WTC11 (cell line): ENCODE results near the gene TMEM176A. TPM values are rescaled to one million over a fixed set of nuclear protein-coding genes. Genes with fewer than 3 reads are reported as not detected.

Source experiments
- ATAC-seq: fragments of 200-7000 bp; cut with Tn5 transposase; 2 replicates; pipeline ENCODE4 v1.10.0; 2021; ENCODE audit warnings: mild to moderate bottlenecking, moderate library complexity
- CTCF ChIA-PET: fragments of 300-600 bp; sonication (Branson Sonifier 250); formaldehyde crosslinking; loops from one replicate; lab custom pipeline; 2021; ENCODE audit warnings: antibody characterized with exemption; lab: Charles Lee
- POLR2A ChIA-PET: fragments of 350-600 bp; sonication (Branson Sonifier 250); formaldehyde crosslinking; loops from one replicate; lab custom pipeline; 2021; ENCODE audit warnings: antibody characterized with exemption; lab: Charles Lee
- DNase-seq: peaks from one replicate; pipeline ENCODE4 v3.0.0; 2021; ENCODE audit warnings: low spot score
- H3K27ac Mint-ChIP-seq: 2 replicates; pipeline ENCODE4 v1.8.0; 2021; ENCODE audit warnings: mixed read lengths
- H3K27me3 Mint-ChIP-seq: 2 replicates; pipeline ENCODE4 v1.8.0; 2021; ENCODE audit warnings: low read depth, mild to moderate bottlenecking, moderate library complexity, mixed read lengths
- H3K36me3 Mint-ChIP-seq: 2 replicates; pipeline ENCODE4 v1.8.0; 2021; ENCODE audit warnings: mixed read lengths
- H3K4me1 Mint-ChIP-seq: 2 replicates; pipeline ENCODE4 v1.8.0; 2022; ENCODE audit warnings: mixed read lengths
- H3K4me3 Mint-ChIP-seq: 2 replicates; pipeline ENCODE4 v1.8.0; 2021; ENCODE audit warnings: mild to moderate bottlenecking, moderate library complexity, mixed read lengths
- H3K9me3 Mint-ChIP-seq: 2 replicates; pipeline ENCODE4 v1.8.0; 2021; ENCODE audit warnings: mixed read lengths
- AFF4 ChIP-seq: sonication (generic); formaldehyde crosslinking; IDR thresholded peaks from 2 replicates; pipeline ENCODE4 v1.8.1; 2023; ENCODE audit warnings: mild to moderate bottlenecking, missing genetic modification reagents, borderline replicate concordance
- ATF3 ChIP-seq: sonication (generic); formaldehyde crosslinking; conservative IDR thresholded peaks from 2 replicates; pipeline ENCODE4 v1.8.1; 2022; ENCODE audit warnings: mild to moderate bottlenecking, missing genetic modification reagents
- ATF6 ChIP-seq: sonication (generic); formaldehyde crosslinking; IDR thresholded peaks from 2 replicates; pipeline ENCODE4 v1.8.1; 2023; ENCODE audit warnings: mild to moderate bottlenecking, missing genetic modification reagents
- CREB1 ChIP-seq: sonication (generic); formaldehyde crosslinking; IDR thresholded peaks from 2 replicates; pipeline ENCODE4 v1.8.0; 2023; ENCODE audit warnings: mild to moderate bottlenecking, missing genetic modification reagents
- CTCF ChIP-seq: fragments of 200-600 bp; IDR thresholded peaks from 2 replicates; pipeline ENCODE4 v1.8.0; 2022; ENCODE audit warnings: antibody characterized with exemption
- E2F5 ChIP-seq: sonication (generic); formaldehyde crosslinking; IDR thresholded peaks from 2 replicates; pipeline ENCODE4 v1.8.1; 2022; ENCODE audit warnings: mild to moderate bottlenecking, moderate library complexity, missing genetic modification reagents
- ELF4 ChIP-seq: sonication (generic); formaldehyde crosslinking; IDR thresholded peaks from 2 replicates; pipeline ENCODE4 v1.8.1; 2022; ENCODE audit warnings: low read depth, mild to moderate bottlenecking, moderate library complexity, missing genetic modification reagents
- ESRRA ChIP-seq: sonication (generic); formaldehyde crosslinking; IDR thresholded peaks from 2 replicates; pipeline ENCODE4 v1.8.1; 2022; ENCODE audit warnings: mild to moderate bottlenecking, missing genetic modification reagents, borderline replicate concordance
- ETV6 ChIP-seq: sonication (generic); formaldehyde crosslinking; IDR thresholded peaks from 2 replicates; pipeline ENCODE4 v1.8.1; 2022; ENCODE audit warnings: mild to moderate bottlenecking, missing genetic modification reagents
- MAX ChIP-seq: sonication (generic); formaldehyde crosslinking; IDR thresholded peaks from 2 replicates; pipeline ENCODE4 v1.8.0; 2022; ENCODE audit warnings: mild to moderate bottlenecking, missing genetic modification reagents
- MXD4 ChIP-seq: fragments of 250-450 bp; sonication (Bioruptor Pico); IDR thresholded peaks from 2 replicates; pipeline ENCODE4 v1.8.0; 2021; ENCODE audit warnings: mild to moderate bottlenecking, moderate library complexity, borderline replicate concordance
- NFATC4 ChIP-seq: fragments of 250-450 bp; sonication (Bioruptor Pico); IDR thresholded peaks from 2 replicates; pipeline ENCODE4 v1.9.0; 2021; ENCODE audit warnings: mild to moderate bottlenecking
- NR2C2 ChIP-seq: sonication (generic); formaldehyde crosslinking; IDR thresholded peaks from 2 replicates; pipeline ENCODE4 v1.8.0; 2022; ENCODE audit warnings: mild to moderate bottlenecking, missing genetic modification reagents
- TP53 ChIP-seq: sonication (generic); formaldehyde crosslinking; IDR thresholded peaks from 2 replicates; pipeline ENCODE4 v1.8.1; 2023; ENCODE audit warnings: mild to moderate bottlenecking, missing genetic modification reagents
- USF2 ChIP-seq: sonication (generic); formaldehyde crosslinking; IDR thresholded peaks from 2 replicates; pipeline ENCODE4 v1.8.1; 2023; ENCODE audit warnings: mild to moderate bottlenecking, missing genetic modification reagents, moderate library complexity
- ZNF121 ChIP-seq: sonication (generic); formaldehyde crosslinking; IDR thresholded peaks from 2 replicates; pipeline ENCODE4 v1.8.0; 2023; ENCODE audit warnings: missing genetic modification reagents
- ZNF396 ChIP-seq: fragments of 250-450 bp; sonication (Bioruptor Pico); IDR thresholded peaks from 2 replicates; pipeline ENCODE4 v1.8.0; 2021; ENCODE audit warnings: mild to moderate bottlenecking, moderate library complexity, borderline replicate concordance
- ZNF416 ChIP-seq: fragments of 250-450 bp; sonication (Bioruptor Pico); IDR thresholded peaks from 2 replicates; pipeline ENCODE4 v1.9.0; 2021; ENCODE audit warnings: mild to moderate bottlenecking, inconsistent platforms
- total RNA-seq: library from RNA; stranded (reverse); gene quantifications from 3 replicates; pipeline ENCODE4 v1.2.3, GENCODE V29; 2021

Gene TMEM176A
- total RNA-seq, 1 experiment from 2014 or later, result 0.74 TPM

GRCh38 chr7:150829426-150829825 is 28.9 kb downstream of the TMEM176A start (continued):
- TF ChIP-seq ATF6 (no peak), ATF3 (CRISPR knock-in tag) (no peak), ELF4 (CRISPR knock-in tag) (no peak), MXD4 (CRISPR knock-in tag) (no peak), NR2C2 (CRISPR knock-in tag) (no peak), ZNF121 (CRISPR knock-in tag) (no peak), MAX (no peak), AFF4 (CRISPR knock-in tag) (no peak), USF2 (CRISPR knock-in tag) (no peak), CREB1 (CRISPR knock-in tag) (no peak), NFATC4 (CRISPR knock-in tag) (no peak), ETV6 (no peak)

GRCh38 chr7:150830937-150831336 is 30.4 kb downstream of the TMEM176A start:
- ATAC-seq, result no peak
- Mint-ChIP-seq H3K4me3 (no peak overlapping the region), H3K4me1 (no peaks in the 10 kb centered on the region), H3K36me3 (no peaks in the 10 kb centered on the region), H3K9me3 (no peaks in the 10 kb centered on the region; the same call in 1 of the 2 replicates), H3K27me3 (0 out of 2 replicates have a peak, but pooled peaks cover 3% of the 10 kb centered on the region), H3K27ac (no peak overlapping the region)
- POLR2A ChIA-PET, result no interaction called here
- DNase-seq, result no peak
- CTCF ChIA-PET, result no interaction called here
- TF ChIP-seq E2F5 (CRISPR knock-in tag) (no peak), TP53 (CRISPR knock-in tag) (no peak), ESRRA (CRISPR knock-in tag) (no peak)

- no peak for TF ChIP-seq CTCF
- no peak for TF ChIP-seq ZNF416 (CRISPR knock-in tag)
- TF ChIP-seq ZNF396 (CRISPR knock-in tag), result no peak
- ATAC-seq (no peak), DNase-seq (no peak)
- Mint-ChIP-seq H3K4me1 (no peaks in the 10 kb centered on the region), H3K27ac (no peak overlapping the region), H3K4me3 (no peak overlapping the region), H3K9me3 (no peaks in the 10 kb centered on the region; the same call in 1 of the 2 replicates), H3K27me3 (no peaks in the 10 kb centered on the region), H3K36me3 (no peaks in the 10 kb centered on the region)
- ChIA-PET POLR2A (no interaction called here), CTCF (interaction anchor here (0.8 kb wide), 1 partner anchor 46 kb away, joined by 3 read pairs; no protein-coding TSS in a partner anchor)
Measured at GRCh38 chr7:150831851-150832250, 31.3 kb downstream of the TMEM176A start.
